Measurements from ENCODE around the gene DLX5.

DNA sequence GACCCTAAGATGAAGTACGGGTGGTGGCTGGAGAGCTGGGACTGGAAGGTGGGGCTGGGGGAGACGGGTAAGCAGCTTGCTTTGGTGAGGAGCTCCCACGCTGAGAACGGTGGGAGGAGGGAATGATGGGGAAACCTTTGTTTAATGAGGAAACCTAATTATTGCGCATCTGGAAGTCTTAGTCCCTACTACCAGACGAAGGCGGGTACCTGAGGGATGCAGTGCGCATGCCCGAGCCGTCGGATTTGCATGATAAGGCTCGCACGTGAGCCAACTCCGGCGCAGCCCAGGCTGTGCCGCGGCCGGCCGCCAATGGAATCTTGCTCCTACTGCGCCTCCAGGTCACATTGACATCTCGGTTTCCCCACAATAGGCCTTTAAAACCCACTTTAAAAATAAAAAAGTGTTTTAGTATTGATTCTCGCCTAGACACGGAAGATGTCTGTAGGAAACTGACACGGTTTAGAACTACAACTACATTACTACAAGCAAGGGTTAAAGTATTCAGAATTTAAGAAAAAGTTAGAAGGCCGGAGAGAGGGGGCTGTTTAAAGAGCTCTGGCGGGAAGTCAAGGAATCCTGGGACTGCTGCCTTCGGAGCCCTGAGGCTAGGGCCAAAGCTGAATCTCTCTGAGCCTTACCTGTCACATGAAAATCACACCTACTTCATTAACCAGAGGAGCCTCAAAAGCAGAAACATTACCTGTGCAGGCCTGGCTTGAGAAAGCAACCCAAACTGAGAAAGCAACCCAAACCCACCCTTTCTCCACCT is 31.4 kb downstream of the DLX5 start:
- TF ChIP-seq, protein P1, sequence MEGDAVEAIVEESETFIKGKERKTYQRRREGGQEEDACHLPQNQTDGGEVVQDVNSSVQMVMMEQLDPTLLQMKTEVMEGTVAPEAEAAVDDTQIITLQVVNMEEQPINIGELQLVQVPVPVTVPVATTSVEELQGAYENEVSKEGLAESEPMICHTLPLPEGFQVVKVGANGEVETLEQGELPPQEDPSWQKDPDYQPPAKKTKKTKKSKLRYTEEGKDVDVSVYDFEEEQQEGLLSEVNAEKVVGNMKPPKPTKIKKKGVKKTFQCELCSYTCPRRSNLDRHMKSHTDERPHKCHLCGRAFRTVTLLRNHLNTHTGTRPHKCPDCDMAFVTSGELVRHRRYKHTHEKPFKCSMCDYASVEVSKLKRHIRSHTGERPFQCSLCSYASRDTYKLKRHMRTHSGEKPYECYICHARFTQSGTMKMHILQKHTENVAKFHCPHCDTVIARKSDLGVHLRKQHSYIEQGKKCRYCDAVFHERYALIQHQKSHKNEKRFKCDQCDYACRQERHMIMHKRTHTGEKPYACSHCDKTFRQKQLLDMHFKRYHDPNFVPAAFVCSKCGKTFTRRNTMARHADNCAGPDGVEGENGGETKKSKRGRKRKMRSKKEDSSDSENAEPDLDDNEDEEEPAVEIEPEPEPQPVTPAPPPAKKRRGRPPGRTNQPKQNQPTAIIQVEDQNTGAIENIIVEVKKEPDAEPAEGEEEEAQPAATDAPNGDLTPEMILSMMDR (conservative IDR thresholded peaks at IDR 0.05; ENCODE audit: low read depth, low read length) = no peak
- no peak for TF ChIP-seq FOS (IDR thresholded peaks at IDR 0.05; ENCODE audit: low read depth, low read length)
- TF ChIP-seq POLR2A (IDR thresholded peaks at IDR 0.05; ENCODE audit: low read depth, low read length) = no peak
- TF ChIP-seq, protein P2, sequence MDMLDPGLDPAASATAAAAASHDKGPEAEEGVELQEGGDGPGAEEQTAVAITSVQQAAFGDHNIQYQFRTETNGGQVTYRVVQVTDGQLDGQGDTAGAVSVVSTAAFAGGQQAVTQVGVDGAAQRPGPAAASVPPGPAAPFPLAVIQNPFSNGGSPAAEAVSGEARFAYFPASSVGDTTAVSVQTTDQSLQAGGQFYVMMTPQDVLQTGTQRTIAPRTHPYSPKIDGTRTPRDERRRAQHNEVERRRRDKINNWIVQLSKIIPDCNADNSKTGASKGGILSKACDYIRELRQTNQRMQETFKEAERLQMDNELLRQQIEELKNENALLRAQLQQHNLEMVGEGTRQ (IDR thresholded peaks at IDR 0.05; ENCODE audit: low read depth, low read length) = no peak
- TF ChIP-seq MAFK (IDR thresholded peaks at IDR 0.05; ENCODE audit: low read depth, low read length) = no peak
- TF ChIP-seq CEBPB (IDR thresholded peaks at IDR 0.05; ENCODE audit: low read depth, low read length) = no peak

Data from IMR-90 (cell line).